HG03060 (cell line): Measurements from ENCODE around the gene PI4K2B.
A peak's percentile ranks its signal among the peaks of the same experiment; 100 is the strongest.
"Not testable (repeated sequence)": the region's sequence is repeated elsewhere in the genome, so short reads cannot be mapped to it uniquely, and the experiment has no call there.

Experiments
- ATAC-seq: cut with Tn5 transposase; IDR thresholded peaks from one replicate; pipeline ENCODE4 v1.9.1; 2021; ENCODE audit warnings: low read depth, moderate number of reproducible peaks; ENCODE audit not compliant: unreplicated experiment

The PI4K2B gene

GRCh38 chr4:25233737-25234389, at the start of gene PI4K2B:
PI4K2B (plus strand) TSS chr4:25234033; CDS start chr4:25234164, 131 bp downstream.
- ATAC-seq, result peak; percentile 32

GRCh38 chr4:25184056-25184455, 49.8 kb upstream of the PI4K2B start:
- no peak for ATAC-seq

- no peak for ATAC-seq
These were observed 43.4 kb upstream of the PI4K2B start for GRCh38 chr4:25190407-25190806.

- ATAC-seq, result no peak
These were observed 35.1 kb upstream of the PI4K2B start for GRCh38 chr4:25198713-25199112.

- no peak for ATAC-seq
These were observed 25.8 kb upstream of the PI4K2B start for GRCh38 chr4:25207997-25208396.

GRCh38 chr4:25209702-25210101, 24.1 kb upstream of the PI4K2B start:
- ATAC-seq, result no peak

GRCh38 chr4:25211721-25212120, 22.1 kb upstream of the PI4K2B start:
- ATAC-seq, result no peak

GRCh38 chr4:25212822-25213221, 21.0 kb upstream of the PI4K2B start:
- ATAC-seq, result no peak

GRCh38 chr4:25213347-25213979, 20.4 kb upstream of the PI4K2B start:
- no peak for ATAC-seq

- ATAC-seq, result not testable (repeated sequence)
These were observed 19.1 kb upstream of the PI4K2B start for GRCh38 chr4:25214750-25215149.

GRCh38 chr4:25215511-25215910, 18.3 kb upstream of the PI4K2B start:
- no peak for ATAC-seq

GRCh38 chr4:25221377-25221776, 12.5 kb upstream of the PI4K2B start:
- no peak for ATAC-seq

GRCh38 chr4:25223802-25224375, 9.9 kb upstream of the PI4K2B start:
- ATAC-seq, result no peak

- no peak for ATAC-seq
These were observed 4.0 kb upstream of the PI4K2B start for GRCh38 chr4:25229804-25230203.

- no peak for ATAC-seq
These were observed 639 bp upstream of the PI4K2B start for GRCh38 chr4:25233194-25233593.

GRCh38 chr4:25234390-25235370, 847 bp downstream of the PI4K2B start:
- peak; percentile 77 for ATAC-seq

- no peak for ATAC-seq
These were observed 1.6 kb downstream of the PI4K2B start for GRCh38 chr4:25235401-25235800.

GRCh38 chr4:25236030-25236429, 2.2 kb downstream of the PI4K2B start:
- ATAC-seq, result not testable (repeated sequence)

- ATAC-seq, result no peak
These were observed 3.1 kb downstream of the PI4K2B start for GRCh38 chr4:25236971-25237370.

- ATAC-seq, result no peak
These were observed 4.2 kb downstream of the PI4K2B start for GRCh38 chr4:25238052-25238451.

- not testable (repeated sequence) for ATAC-seq
These were observed 5.7 kb downstream of the PI4K2B start for GRCh38 chr4:25239528-25239927.
